Stimulated activated CD8-positive, alpha-beta memory T cell treated with anti-CD3 and anti-CD28 coated beads, Interleukin-7, amount 100 ng/mL, for 24 hours (primary cell): ENCODE measurements around the gene ANKRD33B.
"Not testable (repeated sequence)": the region's sequence is repeated elsewhere in the genome, so short reads cannot be mapped to it uniquely, and the experiment has no call there.

Experiments used
- DNase-seq: peaks from one replicate; pipeline ENCODE4 v3.0.0-alpha.2; 2020; ENCODE audit warnings: low read depth

ANKRD33B gene

DNA sequence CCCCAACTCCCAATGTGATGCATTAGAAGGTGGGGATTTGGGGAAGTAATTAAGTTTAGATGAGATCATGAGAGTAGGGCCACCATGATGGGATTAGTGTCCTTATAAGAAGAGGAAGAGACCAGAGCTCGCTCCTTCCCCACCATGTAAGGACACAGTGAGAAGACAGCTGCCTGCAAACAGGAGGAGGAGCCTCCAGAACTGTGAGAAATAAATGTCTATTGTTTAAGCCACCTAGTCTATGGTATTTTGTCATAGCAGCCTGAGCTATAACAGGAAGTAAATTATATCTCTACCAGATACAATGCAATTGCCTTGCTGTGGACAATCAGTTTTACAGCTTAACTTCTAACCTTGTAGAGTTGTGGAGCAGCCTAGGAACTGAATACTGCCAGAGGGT, 58.0 kb downstream of the ANKRD33B start:
- no peak for DNase-seq

DNA sequence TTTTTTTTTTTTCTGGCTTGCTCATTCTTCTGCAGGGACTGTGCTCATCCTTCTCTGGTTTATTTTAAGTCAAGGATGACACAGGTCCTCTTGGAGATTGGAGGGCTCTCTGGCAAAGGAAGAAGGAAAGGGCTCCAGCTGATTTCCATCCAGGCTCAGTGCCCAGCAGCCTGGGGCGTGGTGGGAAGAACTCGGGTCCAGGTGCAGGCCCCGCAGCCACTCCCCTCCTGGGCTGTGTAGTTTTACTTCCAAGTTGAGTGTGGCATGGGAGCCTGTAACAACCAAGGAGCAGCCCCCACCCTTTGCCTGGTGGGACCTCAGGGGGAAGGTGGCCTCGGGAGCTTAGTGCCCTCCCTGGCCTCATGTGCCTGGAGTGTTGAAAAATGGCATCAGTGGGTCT, 58.9 kb downstream of the ANKRD33B start:
- no peak for DNase-seq

DNA sequence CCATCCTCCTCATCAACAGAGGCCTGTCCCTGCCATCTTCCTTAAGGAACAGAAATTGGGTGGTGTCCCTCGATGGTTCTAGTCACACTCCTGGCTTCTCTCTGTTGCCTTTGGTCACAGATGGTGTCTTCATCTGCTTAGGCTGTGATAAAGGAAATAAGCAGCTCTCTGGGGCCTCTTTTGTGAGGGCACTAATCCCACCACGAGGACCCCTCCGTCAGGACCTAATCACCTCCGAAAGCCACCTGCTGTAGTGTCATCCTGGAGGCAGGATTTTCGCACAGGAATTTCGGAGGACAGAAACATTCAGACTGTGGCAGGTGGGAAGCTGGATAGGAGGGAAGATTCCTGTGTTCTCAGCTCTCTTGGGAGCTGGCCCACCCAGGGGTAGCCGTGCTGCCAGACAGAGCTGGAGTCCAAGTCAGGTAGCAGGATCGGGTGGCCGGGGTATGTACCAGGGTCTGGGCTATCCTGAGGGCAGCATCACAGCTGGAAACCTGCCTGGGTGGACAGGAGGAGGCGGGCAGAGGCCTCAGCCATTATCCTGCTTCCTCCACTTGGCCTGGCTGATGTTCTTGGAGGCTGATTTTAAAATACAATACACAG, 59.5 kb downstream of the ANKRD33B start:
- DNase-seq, result no peak

DNA sequence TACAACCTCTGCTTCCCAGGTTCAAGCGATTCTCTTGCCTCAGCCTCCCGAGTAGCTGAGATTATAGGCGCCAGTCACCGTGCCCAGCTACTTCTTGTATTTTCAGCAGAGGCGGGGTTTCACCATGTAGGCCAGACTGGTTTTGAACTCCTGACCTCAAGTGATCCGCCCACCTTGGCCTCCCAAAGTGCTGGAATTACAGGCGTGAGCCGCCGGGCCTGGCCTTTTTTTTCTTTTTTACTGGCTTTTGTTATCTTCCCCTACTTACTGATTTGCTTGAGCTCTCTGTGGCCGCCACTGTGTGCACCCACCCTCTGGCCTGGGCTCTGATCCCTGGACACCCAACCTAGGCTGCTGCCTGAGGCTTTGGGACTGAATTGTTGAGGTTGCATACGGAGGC, 60.3 kb downstream of the ANKRD33B start:
- no peak for DNase-seq

DNA sequence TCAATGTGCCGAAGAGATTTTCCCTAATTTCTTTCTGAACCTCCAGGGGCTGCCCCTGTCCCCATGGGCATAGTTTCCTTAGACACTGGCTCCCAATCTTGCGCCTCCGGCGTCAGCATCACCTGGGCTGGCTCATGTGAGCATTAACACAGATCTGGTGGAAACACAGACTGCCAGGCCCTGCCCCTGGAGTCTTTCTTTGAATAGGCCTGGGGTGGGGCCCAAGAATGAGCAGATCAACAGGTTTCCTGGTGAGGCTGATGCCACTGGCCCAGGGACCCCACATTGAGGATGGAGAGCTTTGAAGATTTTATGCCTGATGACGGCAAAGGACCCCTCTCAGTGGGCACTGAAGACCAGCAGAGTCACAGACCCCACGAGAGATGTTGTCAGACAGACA, 60.8 kb downstream of the ANKRD33B start:
- no peak for DNase-seq

DNA sequence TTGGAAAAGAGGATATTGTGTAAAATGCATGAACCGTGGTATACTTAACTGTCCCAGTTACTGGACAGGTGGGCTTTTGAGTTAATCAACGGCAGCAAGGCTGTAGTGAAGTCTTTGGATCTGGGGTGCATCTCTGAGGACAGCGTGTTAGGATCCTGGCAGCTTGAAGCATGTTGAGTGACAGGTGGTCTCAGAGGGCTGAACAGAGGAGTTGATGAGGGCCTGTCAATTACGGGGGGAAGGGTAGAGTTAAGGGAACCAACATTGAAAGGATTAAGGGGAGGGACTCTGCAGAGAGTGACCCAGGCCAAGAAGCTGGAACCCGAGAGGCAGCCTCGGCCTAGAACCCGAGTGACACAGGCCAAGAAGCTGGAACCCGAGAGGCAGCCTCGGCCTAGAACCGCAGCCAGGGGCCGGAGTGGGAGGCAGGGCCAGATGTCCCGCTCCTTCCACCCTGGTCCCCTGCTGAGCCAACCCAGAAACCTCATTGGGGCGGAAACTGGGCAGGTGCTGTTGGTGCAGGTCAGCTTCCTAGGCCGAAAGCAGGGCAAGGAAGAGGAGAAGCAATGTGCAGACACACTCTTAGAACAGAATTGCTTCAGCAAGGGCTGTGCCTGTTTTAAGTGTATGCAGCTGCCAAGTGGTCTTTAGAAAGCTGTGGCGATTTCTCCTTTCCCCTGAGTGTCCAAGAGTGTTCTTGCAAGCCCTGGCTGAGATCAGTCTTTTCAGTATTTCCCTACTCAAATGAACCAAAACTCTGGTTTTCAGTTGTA, 62.0 kb downstream of the ANKRD33B start:
- no peak for DNase-seq

DNA sequence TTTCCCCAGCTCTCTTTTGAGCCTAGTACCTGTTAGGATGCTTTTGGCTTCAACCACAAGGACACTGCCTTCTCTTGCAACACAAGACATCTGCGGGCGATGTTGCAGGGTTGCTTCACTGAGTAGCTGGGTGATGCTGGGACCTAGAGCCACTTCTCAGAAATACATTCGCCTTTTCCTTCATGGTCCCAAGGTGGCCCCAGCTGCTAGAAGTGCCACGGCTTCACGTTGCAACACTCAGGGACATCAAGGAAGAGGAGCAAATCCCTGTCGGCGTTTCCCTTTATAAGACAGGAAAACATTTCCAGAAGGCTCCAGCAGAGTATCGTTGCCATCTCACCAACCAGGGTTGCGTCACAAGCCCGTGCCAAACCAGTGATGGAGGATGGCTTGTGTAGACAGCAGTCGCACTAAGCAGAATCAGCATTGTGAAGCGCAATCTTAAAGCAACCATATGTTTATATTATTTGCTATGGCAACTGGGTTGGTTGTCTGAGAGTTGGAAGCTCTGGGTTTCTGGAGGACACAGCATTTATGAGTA, 62.7 kb downstream of the ANKRD33B start:
- DNase-seq, result no peak

DNA sequence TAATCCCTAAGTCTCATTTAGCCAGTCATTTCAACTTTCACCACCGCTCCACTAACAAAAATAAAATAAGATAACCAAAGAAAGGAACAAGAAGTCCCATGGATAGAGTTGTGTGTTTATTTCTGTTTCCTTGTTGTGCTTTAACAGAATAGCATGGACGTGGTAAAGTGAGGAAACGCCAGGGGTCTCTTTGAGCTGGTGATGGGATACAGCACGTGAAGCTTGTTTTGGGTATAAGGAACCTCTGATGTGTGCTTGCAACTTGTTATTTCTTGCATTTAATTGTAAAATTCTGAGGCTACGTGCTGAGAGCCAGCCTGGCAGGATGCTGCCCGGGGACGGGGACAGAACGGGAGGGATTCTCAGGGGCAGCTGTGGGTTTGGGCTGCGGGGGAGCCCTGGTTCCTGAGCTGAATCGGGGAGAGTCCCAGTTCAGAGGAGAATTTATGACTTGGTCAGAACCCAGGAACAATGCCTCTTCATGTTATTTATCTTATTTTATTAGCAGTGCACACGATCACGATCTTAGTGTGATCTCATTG, 63.4 kb downstream of the ANKRD33B start:
- no peak for DNase-seq

DNA sequence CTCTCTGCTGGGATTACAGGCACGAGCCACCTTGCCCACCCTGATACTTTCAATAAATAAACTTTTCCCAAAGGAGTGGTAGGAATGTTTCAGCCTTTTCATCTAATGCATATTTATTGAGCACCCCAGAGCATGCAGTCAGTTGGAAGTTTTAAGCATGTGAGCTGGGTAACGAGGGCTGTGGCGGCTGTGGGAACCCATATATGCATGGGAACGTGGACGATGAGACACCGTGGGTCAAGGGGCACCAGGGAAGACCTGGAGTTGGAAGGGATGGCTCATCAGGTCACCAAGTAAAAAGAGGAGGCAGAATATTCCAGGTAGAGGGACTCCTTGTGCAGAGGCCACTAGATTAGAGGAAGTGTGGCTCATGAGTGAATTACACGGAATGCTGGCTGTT, 64.7 kb downstream of the ANKRD33B start:
- DNase-seq, result no peak

DNA sequence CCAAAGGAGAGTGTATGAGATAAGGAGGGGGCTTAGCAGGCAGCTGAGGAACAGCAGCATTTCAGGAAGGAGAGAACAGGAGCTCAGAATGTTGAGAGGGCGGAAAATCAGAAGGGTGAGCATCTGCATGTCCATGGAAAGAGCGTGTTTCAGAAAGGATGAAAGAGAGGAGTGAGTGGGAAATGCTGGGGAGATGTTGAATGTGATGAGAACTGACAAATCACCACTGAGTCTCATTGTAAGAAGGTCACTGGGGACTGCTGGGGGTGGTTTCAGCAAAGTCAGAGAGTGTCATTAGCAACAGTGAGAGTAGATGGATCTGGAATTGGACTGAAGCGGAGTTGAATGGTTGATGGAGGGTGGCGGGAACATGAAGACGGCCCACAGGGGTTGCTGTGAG, 65.8 kb downstream of the ANKRD33B start:
- DNase-seq, result no peak

DNA sequence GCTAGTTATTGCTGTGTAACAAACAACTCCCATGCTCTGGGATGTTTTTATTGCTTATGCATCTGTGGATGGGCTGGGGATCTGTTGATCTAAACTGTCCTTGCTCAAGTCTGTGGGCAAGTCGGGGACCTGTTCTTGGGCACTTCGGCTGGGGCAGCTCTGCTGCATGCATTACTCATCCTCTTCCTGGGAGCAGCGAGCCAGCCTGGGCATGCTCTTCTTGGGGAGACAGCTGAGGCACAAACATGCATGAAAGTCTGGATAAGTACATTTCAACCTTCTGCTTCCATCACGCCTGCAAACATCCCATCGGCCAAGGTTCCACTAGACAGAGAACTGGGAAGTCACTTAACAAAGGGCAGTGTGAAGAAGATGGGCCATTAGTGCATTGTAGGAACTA, 66.3 kb downstream of the ANKRD33B start:
- DNase-seq, result no peak

DNA sequence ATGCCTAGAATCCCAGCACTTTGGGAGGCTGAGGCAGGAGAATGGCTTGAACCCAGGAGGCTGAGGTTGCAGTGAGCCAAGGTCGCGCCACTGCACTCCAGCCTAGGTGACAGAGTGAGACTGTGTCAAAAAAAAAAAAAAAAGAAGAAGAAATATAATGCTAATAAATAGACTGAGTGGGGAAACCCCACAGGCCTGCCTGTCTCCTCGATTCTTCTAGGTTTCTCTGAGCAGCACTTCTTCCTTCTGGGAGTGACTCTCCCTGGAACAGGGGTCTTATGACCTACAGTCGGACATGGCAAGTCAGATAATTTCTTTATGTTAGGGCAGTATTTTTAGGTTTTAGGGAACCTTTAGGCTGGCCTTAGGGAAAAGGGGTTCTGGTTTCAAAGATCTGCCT, 66.9 kb downstream of the ANKRD33B start:
- DNase-seq, result not testable (repeated sequence)

DNA sequence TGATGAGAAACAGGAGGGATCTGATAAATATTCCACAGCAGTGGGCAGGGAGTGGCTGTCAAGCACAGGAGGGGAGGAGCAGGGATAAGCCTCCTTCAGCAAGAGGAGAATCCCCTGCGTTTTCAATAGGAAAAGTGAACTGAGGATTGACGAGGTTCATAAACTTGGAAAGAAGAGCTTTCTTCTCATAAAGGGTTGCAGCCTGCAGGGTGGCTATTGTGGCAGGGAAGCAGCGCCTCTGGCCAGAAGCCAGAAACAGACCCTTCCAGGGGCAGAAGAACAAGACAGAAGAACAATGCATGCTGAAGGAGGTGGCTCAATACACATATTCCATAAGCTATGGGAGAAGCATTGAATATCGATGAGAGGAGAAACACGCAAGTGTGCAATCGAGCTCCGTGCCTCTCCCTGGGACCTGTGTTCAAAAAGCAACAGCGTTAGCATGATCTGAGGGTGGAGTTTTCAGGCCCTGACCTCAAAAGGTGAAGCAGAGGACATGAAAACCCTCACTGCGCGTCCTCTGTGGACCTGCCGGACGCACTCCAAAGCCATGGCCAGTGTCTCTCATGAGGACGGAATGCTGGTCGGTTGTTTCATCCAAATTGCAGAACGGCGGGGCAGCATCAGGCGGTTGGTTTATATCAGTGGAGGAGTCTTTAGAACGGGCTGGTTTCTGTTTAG, 67.6 kb downstream of the ANKRD33B start:
- DNase-seq, result no peak

DNA sequence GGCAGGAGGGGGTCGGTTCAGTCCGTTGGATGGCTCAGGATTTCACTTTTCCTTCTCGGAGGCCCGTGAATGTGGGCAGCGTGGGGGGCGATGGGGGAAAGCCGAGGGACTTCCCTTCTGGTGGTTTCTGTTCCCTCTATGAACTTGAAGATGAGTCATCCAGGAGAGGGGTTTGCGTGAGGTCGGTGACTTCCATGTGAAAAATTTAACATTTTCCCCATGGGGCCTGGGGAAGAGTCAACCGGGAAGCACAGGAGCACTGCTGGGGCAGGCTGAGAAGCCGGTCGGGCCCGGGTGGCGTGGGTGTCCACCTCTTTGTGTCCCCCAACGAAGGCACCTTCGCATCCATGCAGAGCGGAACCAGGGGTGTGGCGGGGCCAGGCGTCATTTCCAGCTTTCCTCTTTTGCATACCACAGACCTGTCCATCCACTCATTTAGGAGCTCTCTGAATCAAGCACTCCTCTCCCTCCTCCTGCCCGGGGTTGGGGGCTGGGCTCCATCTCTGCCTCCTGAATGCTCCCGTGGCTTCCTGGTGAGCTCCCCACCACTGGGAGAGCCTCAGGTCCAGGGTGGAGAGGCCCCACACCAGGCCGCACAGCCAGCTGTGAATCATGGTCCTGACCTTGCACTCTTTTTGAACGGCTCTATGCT, 68.4 kb downstream of the ANKRD33B start:
- DNase-seq, result no peak

DNA sequence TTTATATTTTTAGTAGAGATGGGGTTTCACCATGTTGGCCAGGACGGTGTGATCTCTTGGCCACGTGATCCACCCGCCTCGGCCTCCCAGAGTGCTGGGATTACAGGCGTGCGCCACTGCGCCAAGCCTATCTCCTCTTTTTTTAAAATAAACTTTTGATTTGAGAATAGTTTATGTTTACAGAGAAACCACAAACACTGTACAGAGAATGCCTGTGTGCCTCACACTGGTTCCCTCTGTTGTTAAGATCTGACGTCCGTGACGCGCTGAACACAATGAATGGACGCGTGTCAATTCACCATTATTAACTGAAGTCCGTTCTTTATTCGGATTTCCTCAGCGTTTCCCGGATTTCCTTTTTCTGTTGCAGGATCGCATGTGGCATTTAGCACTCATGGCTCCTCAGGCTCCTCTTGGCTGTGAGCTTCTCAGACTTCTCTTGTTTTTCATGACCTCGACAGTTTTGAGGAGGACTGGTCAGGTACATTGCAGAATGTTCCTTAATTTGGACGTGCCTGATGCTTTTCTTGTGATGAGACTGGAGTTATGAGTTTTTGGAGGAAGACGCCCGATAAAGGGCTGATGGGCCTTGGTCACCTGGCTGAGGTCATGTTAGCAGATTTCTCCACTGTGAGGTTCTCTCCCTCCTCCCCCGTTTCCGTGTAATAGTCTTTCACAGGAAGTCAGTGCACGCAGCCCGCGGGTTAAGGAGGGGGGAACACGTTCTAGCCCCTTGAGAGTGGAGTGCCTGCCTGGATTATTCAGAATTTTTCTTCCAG, 69.6 kb downstream of the ANKRD33B start:
- no peak for DNase-seq

DNA sequence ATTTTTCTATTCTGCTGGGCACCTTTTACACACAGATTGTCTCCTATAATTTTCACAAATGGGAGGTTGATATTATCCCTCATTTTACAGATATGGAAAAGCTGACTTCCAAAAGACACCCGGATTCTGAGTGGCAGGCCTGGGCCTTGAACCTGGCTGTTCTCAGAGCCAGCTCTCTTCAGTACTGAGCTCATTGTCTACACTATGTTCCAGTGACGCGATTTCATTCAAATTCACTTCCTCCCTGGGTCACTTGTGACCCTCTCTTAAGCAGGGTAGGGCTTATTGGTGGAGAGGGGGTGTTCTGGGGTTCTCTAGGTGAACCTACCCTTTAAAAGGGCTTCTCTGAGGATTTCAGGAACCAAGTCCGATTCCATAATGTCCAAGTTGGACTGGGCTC, 70.2 kb downstream of the ANKRD33B start:
- DNase-seq, result no peak

DNA sequence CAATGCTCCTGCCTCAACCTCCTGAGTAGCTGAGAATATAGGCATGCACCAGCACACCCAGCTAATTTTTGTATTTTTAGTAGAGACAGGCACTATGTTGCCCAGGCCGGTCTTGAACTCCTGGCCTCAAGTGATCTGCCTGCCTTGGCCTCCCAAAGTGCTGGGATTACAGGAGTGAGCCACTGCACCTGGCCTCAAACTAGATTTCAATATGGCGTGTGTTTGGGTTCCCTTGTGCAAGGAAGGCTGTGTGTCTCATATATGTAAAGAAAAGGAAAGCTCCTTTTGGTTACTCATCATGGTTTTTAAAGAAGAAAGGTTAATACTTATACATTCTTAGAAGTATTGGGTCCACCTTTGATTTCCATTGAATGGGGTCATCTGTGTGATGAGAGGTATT, 70.7 kb downstream of the ANKRD33B start:
- no peak for DNase-seq

DNA sequence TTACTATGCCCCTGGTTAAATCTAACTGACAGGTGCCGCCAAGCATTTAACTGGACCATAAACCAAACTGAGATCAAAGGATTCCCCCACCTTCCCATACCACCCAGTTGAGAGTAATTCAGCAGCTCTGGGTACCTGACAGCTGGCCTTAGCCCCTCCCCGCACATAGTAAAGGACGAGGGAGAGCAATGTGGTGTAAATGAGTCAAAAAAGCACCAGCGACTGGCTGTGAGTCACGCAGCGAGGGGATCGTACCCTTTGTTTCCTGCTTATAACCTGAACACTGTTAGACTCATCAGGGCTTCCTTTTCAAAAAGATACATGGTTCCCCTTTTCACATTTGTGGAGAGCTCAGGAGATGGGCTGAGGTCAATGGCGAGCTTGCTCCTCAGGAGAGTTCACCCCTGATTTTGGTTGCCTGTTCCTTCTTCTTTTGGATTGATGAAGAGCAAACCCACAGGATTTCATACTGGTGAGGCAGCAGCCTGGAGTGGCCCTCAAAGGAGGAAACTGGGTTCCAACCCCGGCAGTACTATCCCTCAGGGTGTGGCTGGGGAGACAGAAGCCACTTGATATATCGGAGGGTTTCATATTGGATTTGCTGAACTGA, 71.5 kb downstream of the ANKRD33B start:
- peak; percentile 54 for DNase-seq

DNA sequence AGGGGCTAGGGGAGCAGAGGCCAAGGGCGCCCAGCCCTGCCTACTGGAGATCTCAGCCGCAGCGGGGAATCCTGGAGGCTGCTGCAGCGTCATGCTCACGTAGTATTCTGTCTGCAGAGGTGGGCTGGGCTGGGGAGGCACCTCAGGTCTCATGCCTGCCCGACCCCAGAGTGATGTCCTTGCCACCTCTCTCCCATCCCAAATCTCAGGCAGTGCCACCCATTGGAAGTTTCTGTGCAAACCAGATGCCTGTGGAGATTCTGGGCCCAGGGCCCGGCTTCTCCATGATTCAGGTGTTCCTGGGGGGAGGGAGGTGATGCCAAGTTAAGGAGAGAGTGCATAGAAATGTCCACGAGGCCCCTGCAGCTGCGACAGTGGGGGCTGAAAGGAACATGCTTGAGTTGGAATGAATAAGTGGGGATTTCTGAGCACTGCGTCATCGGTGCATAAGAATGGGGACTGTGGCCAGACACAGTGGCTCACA, 72.0 kb downstream of the ANKRD33B start:
- no peak for DNase-seq

DNA sequence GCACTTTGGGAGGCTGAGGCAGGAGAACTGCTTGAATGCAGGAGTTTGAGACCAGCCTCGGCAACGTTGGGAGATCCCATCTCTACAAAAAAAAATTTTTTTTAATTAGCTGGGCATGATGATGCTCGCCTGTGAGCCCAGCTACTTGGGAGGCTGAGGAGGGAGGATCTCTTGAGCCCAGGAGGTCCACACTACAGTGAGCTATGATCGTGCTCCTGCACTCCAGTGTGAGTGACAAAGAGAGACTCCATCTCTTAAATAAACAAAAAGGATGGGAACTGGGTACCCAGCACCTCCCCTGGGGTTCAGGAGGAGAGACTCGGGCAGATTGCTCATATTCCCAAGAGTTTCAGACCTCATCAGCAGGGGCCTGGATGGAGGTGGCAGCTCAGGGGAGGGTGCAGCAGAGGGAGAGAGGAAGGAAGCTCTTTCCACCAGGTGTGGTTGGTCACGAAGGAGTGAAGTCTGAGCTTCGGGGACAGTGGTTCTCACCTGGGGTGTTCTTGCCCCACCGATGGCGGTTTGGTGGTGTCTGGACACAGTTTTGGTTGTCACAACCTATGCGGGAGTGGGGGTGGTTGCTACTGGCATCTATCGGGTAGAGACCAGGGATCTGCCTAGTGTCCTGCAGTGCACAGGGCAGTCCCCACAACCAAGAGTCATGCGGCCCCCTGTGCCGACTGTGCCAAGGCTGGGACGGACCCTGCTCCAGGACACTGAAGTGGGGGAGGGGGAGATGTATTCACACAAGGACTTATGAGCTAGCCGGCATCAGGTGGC, 72.7 kb downstream of the ANKRD33B start:
- DNase-seq, result no peak
